ENCODE data around the gene ZKSCAN5. TPM values are rescaled to one million over a fixed set of nuclear protein-coding genes. Genes with fewer than 3 reads are reported as not detected.
"Not testable (repeated sequence)": the region's sequence is repeated elsewhere in the genome, so short reads cannot be mapped to it uniquely, and the experiment has no call there.

ZKSCAN5 gene
- total and polyA plus RNA-seq, 2 experiments from 2014 or later = 4.6 to 13.4 TPM

DNA sequence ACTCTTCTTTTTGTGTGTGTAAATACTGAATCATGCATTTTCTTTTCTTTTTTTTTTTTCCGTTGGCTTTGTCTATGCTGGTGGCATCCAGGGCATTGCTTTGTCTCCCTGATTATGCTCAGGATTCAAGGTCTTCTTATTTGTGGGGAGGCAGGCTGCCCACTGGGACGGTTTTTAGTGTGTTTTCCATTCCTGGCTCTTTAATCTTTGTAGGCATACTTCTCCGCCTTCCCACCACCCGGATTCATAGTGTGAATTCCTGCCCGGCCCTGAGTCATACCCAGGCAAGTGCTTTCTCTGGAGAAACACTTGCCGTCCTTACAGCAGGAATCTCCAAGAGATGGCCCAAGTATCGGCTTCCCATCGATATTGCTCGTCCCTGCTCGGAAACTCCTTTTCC, 59.2 kb downstream of the ZKSCAN5 start (continued):
- TF ChIP-seq, protein P1, sequence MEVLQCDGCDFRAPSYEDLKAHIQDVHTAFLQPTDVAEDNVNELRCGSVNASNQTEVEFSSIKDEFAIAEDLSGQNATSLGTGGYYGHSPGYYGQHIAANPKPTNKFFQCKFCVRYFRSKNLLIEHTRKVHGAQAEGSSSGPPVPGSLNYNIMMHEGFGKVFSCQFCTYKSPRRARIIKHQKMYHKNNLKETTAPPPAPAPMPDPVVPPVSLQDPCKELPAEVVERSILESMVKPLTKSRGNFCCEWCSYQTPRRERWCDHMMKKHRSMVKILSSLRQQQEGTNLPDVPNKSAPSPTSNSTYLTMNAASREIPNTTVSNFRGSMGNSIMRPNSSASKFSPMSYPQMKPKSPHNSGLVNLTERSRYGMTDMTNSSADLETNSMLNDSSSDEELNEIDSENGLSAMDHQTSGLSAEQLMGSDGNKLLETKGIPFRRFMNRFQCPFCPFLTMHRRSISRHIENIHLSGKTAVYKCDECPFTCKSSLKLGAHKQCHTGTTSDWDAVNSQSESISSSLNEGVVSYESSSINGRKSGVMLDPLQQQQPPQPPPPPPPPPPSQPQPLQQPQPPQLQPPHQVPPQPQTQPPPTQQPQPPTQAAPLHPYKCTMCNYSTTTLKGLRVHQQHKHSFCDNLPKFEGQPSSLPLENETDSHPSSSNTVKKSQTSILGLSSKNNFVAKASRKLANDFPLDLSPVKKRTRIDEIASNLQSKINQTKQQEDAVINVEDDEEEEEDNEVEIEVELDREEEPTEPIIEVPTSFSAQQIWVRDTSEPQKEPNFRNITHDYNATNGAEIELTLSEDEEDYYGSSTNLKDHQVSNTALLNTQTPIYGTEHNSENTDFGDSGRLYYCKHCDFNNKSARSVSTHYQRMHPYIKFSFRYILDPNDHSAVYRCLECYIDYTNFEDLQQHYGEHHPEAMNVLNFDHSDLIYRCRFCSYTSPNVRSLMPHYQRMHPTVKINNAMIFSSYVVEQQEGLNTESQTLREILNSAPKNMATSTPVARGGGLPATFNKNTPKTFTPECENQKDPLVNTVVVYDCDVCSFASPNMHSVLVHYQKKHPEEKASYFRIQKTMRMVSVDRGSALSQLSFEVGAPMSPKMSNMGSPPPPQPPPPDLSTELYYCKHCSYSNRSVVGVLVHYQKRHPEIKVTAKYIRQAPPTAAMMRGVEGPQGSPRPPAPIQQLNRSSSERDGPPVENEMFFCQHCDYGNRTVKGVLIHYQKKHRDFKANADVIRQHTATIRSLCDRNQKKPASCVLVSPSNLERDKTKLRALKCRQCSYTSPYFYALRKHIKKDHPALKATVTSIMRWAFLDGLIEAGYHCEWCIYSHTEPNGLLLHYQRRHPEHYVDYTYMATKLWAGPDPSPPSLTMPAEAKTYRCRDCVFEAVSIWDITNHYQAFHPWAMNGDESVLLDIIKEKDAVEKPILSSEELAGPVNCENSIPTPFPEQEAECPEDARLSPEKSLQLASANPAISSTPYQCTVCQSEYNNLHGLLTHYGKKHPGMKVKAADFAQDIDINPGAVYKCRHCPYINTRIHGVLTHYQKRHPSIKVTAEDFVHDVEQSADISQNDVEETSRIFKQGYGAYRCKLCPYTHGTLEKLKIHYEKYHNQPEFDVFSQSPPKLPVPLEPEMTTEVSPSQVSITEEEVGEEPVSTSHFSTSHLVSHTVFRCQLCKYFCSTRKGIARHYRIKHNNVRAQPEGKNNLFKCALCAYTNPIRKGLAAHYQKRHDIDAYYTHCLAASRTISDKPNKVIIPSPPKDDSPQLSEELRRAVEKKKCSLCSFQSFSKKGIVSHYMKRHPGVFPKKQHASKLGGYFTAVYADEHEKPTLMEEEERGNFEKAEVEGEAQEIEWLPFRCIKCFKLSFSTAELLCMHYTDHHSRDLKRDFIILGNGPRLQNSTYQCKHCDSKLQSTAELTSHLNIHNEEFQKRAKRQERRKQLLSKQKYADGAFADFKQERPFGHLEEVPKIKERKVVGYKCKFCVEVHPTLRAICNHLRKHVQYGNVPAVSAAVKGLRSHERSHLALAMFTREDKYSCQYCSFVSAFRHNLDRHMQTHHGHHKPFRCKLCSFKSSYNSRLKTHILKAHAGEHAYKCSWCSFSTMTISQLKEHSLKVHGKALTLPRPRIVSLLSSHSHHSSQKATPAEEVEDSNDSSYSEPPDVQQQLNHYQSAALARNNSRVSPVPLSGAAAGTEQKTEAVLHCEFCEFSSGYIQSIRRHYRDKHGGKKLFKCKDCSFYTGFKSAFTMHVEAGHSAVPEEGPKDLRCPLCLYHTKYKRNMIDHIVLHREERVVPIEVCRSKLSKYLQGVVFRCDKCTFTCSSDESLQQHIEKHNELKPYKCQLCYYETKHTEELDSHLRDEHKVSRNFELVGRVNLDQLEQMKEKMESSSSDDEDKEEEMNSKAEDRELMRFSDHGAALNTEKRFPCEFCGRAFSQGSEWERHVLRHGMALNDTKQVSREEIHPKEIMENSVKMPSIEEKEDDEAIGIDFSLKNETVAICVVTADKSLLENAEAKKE (CRISPR knock-in tag; IDR thresholded peaks at IDR 0.05) = no peak
- TF ChIP-seq STAT1 (IDR thresholded peaks at IDR 0.05; ENCODE audit: unreplicated experiment) = no peak

DNA sequence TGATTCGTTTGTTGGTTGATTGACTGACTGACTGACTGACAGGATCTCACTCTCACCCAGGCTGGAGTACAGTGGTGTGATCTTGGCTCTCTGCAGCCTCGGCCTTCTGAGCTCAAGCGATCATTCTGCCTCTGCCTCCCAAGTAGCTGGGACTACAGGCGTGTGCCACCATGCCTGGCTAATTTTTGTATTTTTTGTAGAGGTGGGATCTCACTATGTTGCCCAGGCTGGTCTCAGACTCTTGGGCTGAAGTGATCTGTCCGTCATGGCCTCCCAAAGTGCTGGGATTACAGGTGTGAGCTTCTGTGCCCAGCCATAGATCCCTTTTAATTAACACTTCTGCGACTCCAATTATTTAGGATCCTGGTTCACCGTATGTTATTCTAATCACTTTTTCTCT, 64.3 kb downstream of the ZKSCAN5 start:
- H3K36me3 ChIP-seq (ENCODE audit: insufficient read depth) = peaks cover 31% of the 10 kb centered on the region
- DNase-seq (ENCODE audit: low spot score); H4K20me1 ChIP-seq (replicated peaks; ENCODE audit: insufficient read depth); H3K4me3 Mint-ChIP-seq; H3K4me3 ChIP-seq; H3K27me3 ChIP-seq (ENCODE audit: insufficient read depth); ATAC-seq; H3K4me2 ChIP-seq; H3K4me1 ChIP-seq (ENCODE audit: insufficient read depth); H3K9me3 Mint-ChIP-seq; H3K9me2 ChIP-seq (ENCODE audit: insufficient read depth); H2AFZ ChIP-seq; H3K27ac ChIP-seq (ENCODE audit: low read depth); H3K27me3 Mint-ChIP-seq (ENCODE audit: insufficient read depth, low read depth, poor library complexity); H3K4me1 Mint-ChIP-seq; H3F3A ChIP-seq (replicated peaks; ENCODE audit: low read depth); H3K27ac Mint-ChIP-seq: not testable (repeated sequence)
- peaks cover 58% of the 10 kb centered on the region for H3K36me3 Mint-ChIP-seq (ENCODE audit: low read depth)
- H3K79me2 ChIP-seq (replicated peaks; ENCODE audit: insufficient read depth) = peaks cover 21% of the 10 kb centered on the region; the same call in 1 of the 2 replicates

DNA sequence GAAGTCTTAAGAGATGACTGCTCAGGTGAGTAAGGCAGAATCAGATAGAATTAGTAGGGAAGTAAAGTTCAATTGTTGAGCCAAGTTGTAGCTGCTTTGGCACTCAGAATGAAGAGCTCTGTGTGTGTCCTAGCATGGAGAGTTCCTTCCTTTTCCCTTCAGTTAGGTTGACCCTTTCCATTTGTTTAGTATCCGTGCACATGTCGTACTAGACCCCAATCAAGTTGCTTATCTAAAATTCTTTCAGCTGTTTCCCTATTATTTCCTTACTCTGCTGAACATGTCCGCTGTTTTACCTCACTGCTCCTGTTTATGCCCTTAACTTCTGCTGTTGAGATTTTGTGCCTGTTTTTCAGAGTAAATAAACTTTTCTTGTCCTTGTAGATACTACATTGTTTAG, 67.3 kb downstream of the ZKSCAN5 start:
- peaks cover 40% of the 10 kb centered on the region for H3K36me3 Mint-ChIP-seq (ENCODE audit: low read depth)
- Histone ChIP-seq H3K36me3 (ENCODE audit: insufficient read depth) (peaks cover 19% of the 10 kb centered on the region; the same call in 1 of the 2 replicates), H3K4me3 (no peak overlapping the region), H3K9me2 (ENCODE audit: insufficient read depth) (no peaks in the 10 kb centered on the region), H2AFZ (no peak overlapping the region), H3K79me2 (replicated peaks; ENCODE audit: insufficient read depth) (0 out of 2 replicates have a peak, but pooled peaks cover 12% of the 10 kb centered on the region), H3K27me3 (ENCODE audit: insufficient read depth) (no peaks in the 10 kb centered on the region), H3K4me2 (no peak overlapping the region), H3K4me1 (ENCODE audit: insufficient read depth) (peaks cover 15% of the 10 kb centered on the region), H3F3A (replicated peaks; ENCODE audit: low read depth) (no peaks in the 10 kb centered on the region), H4K20me1 (replicated peaks; ENCODE audit: insufficient read depth) (peaks cover 6% of the 10 kb centered on the region; the same call in 1 of the 2 replicates), H3K27ac (ENCODE audit: low read depth) (no peak overlapping the region)
- H3K4me3 Mint-ChIP-seq = no peak overlapping the region
- no peaks in the 10 kb centered on the region for H3K9me3 Mint-ChIP-seq
- ATAC-seq (no peak), DNase-seq (ENCODE audit: low spot score) (no peak)
- H3K27me3 Mint-ChIP-seq (ENCODE audit: insufficient read depth, low read depth, poor library complexity) = no peaks in the 10 kb centered on the region
- H3K27ac Mint-ChIP-seq = no peak overlapping the region
- peaks cover 17% of the 10 kb centered on the region; the same call in 2 of the 3 replicates for H3K4me1 Mint-ChIP-seq
- TF ChIP-seq, protein P2, sequence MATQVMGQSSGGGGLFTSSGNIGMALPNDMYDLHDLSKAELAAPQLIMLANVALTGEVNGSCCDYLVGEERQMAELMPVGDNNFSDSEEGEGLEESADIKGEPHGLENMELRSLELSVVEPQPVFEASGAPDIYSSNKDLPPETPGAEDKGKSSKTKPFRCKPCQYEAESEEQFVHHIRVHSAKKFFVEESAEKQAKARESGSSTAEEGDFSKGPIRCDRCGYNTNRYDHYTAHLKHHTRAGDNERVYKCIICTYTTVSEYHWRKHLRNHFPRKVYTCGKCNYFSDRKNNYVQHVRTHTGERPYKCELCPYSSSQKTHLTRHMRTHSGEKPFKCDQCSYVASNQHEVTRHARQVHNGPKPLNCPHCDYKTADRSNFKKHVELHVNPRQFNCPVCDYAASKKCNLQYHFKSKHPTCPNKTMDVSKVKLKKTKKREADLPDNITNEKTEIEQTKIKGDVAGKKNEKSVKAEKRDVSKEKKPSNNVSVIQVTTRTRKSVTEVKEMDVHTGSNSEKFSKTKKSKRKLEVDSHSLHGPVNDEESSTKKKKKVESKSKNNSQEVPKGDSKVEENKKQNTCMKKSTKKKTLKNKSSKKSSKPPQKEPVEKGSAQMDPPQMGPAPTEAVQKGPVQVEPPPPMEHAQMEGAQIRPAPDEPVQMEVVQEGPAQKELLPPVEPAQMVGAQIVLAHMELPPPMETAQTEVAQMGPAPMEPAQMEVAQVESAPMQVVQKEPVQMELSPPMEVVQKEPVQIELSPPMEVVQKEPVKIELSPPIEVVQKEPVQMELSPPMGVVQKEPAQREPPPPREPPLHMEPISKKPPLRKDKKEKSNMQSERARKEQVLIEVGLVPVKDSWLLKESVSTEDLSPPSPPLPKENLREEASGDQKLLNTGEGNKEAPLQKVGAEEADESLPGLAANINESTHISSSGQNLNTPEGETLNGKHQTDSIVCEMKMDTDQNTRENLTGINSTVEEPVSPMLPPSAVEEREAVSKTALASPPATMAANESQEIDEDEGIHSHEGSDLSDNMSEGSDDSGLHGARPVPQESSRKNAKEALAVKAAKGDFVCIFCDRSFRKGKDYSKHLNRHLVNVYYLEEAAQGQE (IDR thresholded peaks at IDR 0.05; ENCODE audit: unreplicated experiment) = no peak
- TF ChIP-seq, protein P3, sequence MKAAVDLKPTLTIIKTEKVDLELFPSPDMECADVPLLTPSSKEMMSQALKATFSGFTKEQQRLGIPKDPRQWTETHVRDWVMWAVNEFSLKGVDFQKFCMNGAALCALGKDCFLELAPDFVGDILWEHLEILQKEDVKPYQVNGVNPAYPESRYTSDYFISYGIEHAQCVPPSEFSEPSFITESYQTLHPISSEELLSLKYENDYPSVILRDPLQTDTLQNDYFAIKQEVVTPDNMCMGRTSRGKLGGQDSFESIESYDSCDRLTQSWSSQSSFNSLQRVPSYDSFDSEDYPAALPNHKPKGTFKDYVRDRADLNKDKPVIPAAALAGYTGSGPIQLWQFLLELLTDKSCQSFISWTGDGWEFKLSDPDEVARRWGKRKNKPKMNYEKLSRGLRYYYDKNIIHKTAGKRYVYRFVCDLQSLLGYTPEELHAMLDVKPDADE (IDR thresholded peaks at IDR 0.05) = no peak
- TF ChIP-seq ZNF331 (CRISPR knock-in tag; IDR thresholded peaks at IDR 0.05; ENCODE audit: low read depth) = no peak
- TF ChIP-seq CREB1 (CRISPR knock-in tag; IDR thresholded peaks at IDR 0.05; ENCODE audit: low read depth) = no peak
- TF ChIP-seq NANOG (IDR thresholded peaks at IDR 0.05; ENCODE audit: borderline replicate concordance) = no peak
- TF ChIP-seq EZH2 (IDR thresholded peaks at IDR 0.05; ENCODE audit: low read depth, unreplicated experiment) = no peak
